ENCODE data around the gene TBX21.

TBX21 gene

GRCh38 chr17:47733047-47733673 lies at the start of gene TBX21:
Gene TBX21 (plus strand): TSS chr17:47733236. CDS start chr17:47733455, 219 bp downstream.
- peak; percentile 50 for DNase-seq

DNA sequence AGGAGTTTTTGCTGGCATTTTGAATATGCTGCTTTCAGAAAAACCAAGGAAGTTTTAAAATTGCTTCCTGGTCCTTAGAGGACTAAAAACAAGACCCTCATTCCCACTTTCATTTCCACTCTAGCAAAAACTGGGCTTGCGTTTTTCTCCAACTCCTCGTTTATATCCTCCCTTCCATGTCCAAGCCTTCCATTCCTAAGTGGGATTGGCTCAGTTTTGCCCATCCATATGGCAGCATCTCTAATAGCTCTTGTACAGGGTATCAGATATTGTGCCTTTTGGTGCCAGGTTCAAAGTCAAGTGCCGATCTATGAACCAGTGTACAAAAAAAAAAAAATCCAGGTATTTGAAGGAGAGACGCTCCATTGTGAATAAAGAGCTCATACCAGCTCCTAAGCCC lies 49.0 kb upstream of the TBX21 start:
- no peak for DNase-seq

- DNase-seq: no peak
Measured at GRCh38 chr17:47684535-47685193, 48.4 kb upstream of the TBX21 start.

DNA sequence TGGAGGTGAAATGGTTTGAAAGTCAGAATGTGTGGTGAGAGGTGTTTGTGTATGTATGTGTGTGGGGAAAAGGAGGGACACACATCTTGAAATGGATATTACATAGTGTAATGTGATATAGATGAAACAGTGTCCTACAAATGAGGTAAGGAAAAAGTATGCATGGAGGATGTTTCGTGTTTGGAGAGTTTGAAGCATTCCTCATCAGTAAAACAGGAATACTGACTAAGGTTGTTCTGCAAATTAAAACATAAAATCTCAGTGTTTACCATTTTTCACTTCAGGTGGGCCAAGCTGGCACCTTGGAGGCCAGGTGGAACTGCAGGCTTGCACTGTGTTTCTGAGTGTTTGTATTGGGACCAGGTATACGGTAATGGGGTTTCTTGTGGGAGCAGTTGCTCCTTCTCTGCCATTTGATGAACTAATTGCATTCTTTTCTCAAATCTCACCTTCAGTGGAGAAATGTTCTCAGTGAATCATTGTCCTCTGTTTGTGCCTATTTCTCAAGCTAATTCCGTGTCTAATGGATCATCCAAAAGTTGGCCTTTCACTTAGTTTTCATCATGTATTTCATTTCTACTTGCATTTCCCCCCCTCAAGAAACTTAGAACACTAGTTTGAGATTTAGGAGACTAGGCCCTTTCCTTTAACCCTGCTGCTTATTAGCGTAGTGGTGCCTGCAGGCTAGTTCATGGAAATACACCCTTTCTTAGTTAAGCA lies 47.3 kb upstream of the TBX21 start:
- no peak for DNase-seq

DNA sequence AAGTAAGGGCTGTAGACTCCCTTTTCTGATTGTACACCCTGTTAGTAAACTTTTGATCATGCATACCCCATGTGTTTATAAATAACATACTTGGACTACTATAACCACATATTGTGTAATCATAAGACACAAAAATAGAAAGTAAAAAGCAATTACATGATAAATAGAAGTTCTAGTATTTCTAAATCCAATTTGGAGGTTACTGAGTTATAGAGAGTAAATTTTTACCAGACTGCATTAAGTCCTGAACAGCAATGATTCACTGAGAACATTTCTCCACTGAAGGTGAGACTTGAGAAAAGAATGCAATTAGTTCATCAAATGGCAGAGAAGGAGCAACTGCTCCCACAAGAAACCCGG lies 46.8 kb upstream of the TBX21 start:
- DNase-seq: no peak

- no peak for DNase-seq
Measured at GRCh38 chr17:47686664-47687327, 46.2 kb upstream of the TBX21 start.

- no peak for DNase-seq
Measured at GRCh38 chr17:47687328-47687690, 45.7 kb upstream of the TBX21 start.

- no peak for DNase-seq
Measured at GRCh38 chr17:47687748-47688147, 45.3 kb upstream of the TBX21 start.

DNA sequence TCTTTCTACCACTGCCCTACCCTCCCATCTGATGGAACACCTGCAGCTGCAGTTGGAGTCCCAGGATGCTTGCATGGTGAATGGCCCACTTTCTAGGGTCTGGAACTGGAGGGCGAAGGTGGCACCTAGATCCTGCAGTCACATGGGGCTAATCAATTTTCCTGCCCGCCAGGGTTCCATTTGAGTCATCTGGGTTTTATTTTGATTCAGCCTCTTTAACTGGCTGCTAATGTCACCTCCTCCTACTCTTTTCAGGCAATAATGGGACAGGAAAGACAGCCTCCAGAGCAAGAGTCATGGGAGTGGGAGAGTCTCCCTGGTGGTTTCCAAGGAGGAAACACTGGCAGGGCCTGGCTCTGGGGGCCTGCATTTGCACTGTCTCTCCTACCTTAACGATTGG lies 42.9 kb upstream of the TBX21 start:
- no peak for DNase-seq

GRCh38 chr17:47692137-47692894 lies 40.7 kb upstream of the TBX21 start:
- no peak for DNase-seq

- DNase-seq: no peak
Measured at GRCh38 chr17:47692895-47693730, 39.9 kb upstream of the TBX21 start.

DNA sequence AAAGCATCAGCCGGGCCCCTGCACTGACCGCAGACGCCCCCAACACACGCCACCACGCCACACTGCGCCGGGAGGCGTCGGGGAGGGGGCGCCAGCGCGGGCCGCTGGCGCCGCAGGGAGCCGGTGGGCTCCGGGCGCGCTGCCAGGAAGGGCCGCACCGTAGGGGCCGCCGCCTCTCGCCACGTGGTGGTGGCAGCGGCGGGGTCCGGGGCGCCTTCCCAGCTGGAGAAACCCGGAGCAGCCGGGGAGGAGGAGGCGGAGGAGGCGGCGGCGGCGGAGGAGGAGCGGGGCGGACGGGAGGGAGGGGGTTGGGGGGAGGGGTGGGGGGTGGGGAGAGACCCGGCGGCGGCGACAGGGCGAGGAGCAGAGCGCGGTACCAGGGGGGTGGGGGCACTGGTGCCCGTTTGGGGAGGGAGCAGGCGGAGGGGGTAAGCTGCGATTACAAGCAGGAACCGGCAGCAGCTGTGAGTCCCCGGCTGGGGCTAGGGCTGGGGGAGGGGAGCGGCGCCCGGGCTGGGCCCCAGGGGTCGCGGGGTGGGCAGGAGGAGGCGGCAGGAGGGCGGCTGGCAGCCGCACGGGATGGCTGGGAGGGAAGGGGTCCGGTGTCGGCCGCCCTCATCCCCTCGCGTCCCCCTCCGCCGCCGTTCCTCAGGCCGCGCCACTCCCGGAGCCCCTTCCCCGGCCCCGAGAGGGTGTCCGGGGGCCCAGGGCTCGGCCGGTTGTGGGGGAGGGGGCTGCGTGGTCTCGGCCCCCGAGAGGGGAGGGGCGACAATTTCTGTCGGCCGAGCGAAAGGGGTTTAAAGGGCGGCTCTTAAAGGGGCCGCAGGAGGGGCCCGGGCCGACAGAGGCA lies 39.1 kb upstream of the TBX21 start, which contains the start of gene TBKBP1:
TBKBP1 (plus strand) TSS at position 431 of the 850 bp plus-strand sequence. CDS start 1,952 bp downstream, outside the sequence.
- peak; percentile 42 for DNase-seq

DNA sequence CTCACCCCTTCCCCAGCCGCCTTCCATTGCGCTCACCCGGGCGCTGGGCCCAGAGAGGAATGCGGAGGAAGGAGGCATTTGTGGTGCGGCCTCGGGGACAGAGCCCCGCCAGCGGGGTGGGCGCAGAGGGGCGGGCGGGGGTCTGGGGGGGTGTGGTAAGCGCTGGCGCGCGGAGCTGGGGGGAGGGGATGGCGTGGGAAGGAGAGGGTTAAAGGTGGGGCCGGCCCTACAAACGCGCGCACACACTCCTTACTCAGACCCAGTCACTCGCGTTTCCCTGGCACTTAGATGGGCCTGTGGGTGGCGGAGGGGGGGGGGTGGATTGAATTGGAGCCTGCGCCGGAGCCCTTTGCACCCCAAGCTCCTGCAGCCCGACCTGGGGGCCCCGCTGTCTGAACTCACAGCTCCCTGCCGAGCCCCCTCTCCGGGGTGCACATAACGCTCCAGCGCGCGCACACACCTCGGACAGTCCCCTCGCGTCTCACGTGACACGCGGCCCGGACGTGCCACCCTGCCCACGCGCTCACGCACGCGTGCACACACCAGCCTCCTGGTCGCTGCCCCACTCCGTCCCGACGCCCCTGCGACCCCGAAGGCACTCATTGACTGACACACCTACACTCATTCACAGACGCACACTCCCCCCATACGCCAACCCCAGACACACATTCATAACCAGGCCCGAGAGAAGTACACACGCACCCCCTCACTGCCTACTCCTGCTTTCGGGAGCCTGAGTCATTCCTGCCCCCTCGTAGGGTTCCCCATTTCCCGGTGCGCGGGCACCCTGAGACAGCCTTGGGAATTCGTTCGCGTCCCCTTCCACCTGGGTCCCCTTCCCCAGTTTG lies 38.2 kb upstream of the TBX21 start:
- DNase-seq: peak; percentile 42

GRCh38 chr17:47695429-47696376 lies 37.3 kb upstream of the TBX21 start:
- DNase-seq: no peak

- no peak for DNase-seq
Measured at GRCh38 chr17:47696717-47697642, 36.1 kb upstream of the TBX21 start.

- no peak for DNase-seq
Measured at GRCh38 chr17:47697906-47698711, 34.9 kb upstream of the TBX21 start.
